CD4-positive, alpha-beta T cell treated with Interleukin-17A for 4 hours (primary cell): Measurements from ENCODE around the gene MTR.
A peak's percentile ranks its signal among the peaks of the same experiment; 100 is the strongest.

Source experiments
- DNase-seq: peaks from one replicate; pipeline ENCODE4 v3.0.0-alpha.2; 2020; ENCODE audit warnings: mixed read lengths

The MTR gene

DNA sequence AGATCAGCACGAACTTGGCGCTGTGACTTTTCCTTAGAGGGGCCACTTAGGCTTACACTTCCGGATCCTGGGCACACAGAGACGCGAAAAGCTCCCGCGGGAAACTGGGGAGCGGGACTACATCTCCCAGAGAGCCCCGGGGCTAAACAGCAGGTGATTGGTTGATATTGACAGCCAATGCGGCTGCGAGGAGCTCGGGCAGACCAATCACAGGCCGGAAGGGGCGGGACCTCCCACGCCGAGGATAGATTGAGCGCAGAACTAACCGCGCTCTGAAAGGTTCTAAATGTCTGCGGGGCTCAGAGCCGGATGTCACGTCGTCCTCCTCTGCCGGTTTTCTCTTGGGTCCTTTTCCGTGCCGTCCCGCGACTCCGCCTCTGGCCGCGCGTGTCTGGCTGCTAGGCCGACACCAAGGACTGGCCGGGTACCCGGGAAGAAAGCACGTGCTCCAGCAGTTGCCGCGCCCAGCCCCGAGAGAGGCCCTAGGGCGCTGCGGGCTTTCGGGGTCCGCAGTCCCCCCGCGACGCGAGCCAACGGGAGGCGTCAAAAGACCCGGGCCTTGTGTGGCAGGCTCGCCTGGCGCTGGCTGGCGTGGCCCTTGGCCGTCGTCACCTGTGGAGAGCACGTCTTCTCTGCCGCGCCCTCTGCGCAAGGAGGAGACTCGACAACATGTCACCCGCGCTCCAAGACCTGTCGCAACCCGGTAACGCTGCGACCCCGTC lies at the start of gene MTR:
TSS of gene MTR (plus strand) at position 258 of the 722 bp plus-strand sequence. CDS start at position 670, 412 bp downstream.
- peak; percentile 97 for DNase-seq

DNA sequence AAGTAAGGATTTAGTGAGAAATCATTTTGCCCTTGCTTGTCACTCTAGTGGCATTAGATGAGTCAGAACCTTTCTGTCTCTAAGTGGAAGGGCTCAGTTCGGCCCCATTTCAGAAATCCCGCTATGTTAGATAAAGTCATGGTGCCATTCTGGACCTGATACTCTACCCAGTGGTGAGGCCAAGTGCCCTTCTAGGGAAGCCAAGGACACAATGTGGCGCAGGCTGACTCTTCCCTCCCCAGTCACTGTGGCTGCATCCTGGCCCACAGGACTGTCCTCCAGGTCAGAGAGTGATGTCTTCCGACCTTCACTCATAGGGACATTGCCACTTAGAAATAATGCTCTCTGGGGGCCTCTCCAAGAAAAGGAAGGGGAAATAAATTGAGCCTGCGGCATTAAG lies 48.3 kb upstream of the MTR start:
- DNase-seq = no peak

DNA sequence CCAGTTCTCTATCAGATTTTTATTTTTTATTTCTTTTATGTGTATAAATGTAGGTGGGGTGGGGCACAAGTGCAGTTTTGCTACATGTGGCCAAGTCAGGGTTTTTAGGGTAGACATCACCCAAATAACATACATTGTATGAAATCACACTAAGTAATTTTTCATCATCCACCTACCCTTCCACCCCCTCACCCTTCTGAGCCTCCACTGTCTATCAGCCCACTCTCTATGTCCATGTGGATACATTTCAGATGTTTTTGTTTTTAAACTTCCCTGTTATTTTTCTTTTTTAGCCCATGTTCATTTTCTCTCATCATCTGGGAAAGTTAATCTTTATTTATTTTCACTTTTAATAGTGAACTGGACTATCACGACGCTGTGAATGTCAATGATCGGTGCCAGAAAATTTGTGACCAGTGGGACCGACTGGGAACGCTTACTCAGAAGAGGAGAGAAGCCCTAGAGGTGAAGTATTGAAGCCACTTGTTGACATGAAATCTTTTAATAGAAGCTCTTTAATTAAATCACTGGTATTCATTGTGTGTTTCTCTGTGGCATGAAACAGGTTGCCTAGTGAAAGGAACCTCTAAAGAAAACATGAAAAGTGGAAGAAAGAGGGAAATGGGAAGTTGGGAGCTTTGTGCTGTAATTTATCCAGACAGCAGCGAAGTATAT lies 47.6 kb upstream of the MTR start:
- no peak for DNase-seq

DNA sequence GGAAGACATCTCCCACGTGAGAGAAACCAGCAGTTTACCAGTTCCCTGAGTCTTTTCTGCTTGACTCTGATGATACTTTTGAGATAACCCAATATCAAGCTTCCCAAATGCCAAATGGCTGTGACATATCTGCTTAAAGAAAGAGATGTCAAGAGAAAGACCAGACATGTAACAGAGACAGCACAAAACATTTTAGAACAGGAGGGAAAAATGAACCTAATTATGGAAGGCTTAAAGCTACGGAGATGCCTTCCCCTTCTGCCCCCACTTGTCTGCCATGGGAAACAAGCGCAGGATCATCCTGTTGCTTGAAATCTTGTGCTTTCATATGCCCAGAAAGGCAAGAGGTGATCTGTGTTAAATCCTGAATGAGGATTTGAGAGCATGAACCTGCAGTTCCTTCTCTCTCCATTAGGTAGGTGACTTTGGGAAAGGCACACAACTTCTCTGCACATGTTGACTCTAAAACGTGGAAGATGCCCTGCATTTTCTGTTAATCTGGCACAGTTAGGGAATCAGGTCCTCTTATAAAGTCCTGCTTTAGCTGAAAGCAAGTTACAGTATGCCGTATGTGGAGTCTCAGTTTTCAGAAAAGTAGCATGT lies 46.7 kb upstream of the MTR start:
- no peak for DNase-seq

DNA sequence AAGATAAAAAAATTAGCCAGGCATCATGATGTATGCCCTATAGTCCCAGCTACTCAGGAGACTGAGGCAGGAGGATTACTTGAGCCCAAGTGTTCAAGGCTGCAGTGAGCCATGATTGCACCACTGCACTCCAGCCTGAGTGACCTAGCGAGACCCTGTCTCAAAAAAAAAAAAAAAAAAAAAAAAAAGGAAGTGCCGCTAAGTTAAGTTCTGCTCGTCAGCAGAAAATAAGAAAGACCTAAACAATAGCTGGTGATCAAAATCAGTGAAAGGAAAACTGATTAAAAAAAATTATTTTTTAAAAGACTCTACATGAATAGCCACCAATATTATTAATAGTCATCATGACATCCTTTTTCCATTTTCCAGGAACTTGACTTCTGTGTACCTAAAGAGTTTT lies 44.2 kb upstream of the MTR start:
- DNase-seq = no peak

DNA sequence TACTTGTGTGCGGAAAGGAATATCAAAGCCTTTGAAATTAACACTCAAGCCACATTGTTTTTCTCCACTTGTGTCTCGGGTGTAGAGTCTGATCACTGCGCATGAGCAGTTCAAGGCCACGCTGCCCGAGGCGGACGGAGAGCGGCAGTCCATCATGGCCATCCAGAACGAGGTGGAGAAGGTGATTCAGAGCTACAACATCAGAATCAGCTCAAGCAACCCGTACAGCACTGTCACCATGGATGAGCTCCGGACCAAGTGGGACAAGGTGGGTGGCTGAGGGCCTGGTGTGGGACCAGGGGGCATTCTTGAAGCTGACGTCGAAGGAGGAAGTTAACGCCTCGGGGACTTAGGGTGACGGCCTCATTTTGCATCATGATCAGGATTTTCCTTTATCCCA lies 43.7 kb upstream of the MTR start:
- no peak for DNase-seq

DNA sequence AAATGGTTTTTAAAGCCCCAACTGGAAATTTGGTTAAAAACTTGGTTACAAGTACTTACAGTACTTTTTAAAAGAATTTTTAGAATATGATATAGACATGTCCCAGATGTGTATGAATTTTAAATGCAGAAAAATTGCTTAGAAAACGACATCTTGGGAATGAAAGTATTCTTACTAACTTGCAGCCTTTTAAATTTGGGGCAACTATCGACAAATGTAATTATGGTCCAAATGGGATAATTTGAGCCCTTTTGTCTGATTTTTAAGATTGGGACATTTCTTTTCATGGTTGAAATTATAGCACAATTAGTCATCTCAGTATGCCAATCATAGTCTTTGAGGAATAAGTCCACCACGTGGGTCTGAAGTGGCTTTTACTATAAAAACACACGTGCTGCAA lies 43.2 kb upstream of the MTR start:
- no peak for DNase-seq

DNA sequence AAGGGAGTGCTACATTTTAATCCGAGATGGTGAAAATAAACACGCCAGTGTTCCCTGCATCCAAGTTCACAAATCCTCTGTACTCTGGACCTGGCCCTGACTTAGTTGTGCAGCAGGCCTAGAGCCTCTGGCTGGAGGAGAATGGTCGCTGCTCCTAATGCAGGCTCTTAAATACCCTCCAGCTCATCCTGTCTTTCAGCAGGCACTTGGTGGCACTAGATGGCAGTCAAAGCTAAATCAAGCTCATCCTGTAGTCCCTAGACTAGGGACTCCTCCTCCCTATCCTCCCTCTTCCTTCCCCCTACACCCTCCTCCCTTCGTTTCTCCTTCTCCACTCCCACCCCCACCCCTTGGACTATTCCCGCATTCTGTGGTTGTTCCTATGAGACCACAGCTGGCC lies 41.6 kb upstream of the MTR start:
- no peak for DNase-seq

DNA sequence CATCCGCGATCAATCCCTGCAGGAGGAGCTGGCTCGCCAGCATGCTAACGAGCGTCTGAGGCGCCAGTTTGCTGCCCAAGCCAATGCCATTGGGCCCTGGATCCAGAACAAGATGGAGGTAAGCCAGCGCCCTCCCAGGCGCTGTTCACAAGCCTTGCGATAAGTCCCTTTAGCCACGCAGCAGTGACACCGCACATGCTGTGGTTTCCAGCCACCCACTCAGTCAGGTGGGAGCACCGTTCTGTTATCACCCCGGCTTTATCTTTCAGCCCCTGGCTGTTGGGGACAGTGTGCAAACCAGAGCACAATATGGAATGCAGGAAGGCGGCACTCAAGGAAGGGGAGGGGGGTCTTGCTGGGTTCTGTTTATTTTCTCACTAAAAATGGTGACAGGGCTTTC lies 41.1 kb upstream of the MTR start:
- DNase-seq = no peak

DNA sequence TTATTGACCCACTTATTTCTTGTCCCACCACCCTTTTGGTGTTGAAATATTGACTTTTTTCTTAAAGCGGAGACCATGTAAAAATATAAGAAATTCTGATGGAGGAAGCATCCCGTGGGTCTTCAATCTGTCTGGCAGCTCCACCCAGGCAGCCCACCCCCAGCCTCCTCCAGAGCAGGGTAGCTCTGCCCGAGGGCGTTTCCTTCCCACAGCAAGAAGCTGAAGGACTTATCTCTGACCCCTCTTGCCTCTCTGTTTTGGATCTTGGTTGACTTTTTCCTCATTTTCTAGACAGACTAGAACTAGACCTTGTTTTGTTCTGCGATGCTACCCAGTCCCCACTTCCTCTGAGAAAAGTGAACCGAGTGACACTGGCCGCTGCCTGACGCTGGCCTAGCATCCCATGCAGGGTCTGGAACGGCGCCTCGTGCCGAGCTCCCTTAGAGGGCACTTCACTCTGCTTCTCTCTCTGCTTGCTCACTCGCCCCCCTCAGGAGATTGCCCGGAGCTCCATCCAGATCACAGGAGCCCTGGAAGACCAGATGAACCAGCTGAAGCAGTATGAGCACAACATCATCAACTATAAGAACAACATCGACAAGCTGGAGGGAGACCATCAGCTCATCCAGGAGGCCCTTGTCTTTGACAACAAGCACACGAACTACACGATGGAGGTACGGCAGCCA lies 40.4 kb upstream of the MTR start:
- DNase-seq = no peak

DNA sequence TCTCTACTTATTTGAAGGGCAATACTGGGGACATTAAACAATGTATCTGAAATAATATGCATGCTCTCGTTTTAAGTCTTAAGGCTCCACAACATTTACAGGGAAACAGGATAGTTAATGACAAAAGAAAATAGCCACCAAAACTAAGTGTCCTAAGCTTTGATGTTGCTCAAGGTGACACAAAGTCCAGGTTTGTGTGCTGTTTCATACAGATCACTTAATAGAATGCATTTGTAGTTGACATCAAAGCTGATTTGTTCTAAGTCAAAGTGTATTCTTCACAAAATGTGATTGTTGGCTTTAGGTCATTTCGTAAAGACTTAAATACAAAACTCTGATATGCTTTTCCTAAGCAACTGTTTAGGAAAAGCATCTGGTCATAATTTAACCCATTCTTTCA lies 37.5 kb upstream of the MTR start:
- no peak for DNase-seq

DNA sequence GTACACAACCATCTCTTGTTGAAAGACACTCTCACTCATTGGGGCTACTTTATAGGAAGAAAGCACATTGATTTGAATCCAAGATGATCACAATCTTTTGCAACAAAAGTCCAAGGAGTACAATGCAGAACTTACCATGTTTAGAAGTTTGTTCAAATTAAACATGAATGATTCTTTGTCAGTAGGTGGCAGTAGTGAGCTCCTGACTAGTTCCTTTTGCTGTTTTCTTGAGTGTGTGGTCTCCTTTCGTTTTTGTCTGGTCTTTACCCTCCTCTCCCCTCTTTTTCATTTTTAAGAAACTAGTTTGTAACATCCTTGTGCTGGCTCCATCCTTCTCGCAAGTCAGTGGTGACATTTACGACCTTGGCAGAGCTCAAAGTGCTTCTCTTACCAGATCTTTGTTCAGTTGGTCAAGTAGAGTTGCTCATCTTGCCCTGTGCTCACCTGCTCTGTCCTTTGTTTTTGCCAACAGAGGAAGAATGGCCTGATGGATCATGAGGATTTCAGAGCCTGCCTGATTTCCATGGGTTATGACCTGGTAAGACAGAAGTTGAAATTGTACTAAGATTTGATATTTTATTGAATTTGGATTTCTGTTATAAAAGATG lies 35.7 kb upstream of the MTR start:
- DNase-seq = no peak

DNA sequence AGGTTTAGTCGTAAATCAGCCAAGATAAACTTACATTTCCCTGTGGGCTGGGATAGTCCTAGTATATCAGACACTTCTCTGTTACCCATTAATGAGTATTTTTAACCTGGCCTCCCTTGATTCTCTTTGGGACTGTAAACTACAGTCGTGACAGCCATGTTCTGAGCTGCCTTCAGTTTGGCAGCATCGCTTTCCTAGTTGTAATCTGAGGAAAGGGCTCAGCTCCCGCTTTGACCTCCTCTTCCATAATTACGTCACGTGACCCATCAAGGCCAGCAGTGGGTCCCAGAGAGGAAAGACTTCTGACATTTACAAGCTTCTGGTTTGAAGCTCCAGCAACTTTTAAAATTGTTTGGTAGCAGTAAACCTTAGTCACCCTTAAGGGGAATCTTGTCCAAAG lies 34.6 kb upstream of the MTR start:
- no peak for DNase-seq

DNA sequence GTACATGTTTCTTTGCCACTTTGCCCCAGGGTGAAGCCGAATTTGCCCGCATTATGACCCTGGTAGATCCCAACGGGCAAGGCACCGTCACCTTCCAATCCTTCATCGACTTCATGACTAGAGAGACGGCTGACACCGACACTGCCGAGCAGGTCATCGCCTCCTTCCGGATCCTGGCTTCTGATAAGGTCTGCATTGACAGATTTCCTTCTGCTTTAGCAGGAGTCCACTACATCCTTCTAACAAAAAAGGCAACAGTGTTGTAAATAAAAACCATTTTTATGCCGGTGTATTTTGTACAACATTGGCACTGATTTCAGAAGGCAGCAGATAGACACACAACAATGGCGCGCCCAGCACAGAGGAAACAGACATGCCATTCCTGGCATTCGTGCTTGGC lies 34.1 kb upstream of the MTR start:
- no peak for DNase-seq

DNA sequence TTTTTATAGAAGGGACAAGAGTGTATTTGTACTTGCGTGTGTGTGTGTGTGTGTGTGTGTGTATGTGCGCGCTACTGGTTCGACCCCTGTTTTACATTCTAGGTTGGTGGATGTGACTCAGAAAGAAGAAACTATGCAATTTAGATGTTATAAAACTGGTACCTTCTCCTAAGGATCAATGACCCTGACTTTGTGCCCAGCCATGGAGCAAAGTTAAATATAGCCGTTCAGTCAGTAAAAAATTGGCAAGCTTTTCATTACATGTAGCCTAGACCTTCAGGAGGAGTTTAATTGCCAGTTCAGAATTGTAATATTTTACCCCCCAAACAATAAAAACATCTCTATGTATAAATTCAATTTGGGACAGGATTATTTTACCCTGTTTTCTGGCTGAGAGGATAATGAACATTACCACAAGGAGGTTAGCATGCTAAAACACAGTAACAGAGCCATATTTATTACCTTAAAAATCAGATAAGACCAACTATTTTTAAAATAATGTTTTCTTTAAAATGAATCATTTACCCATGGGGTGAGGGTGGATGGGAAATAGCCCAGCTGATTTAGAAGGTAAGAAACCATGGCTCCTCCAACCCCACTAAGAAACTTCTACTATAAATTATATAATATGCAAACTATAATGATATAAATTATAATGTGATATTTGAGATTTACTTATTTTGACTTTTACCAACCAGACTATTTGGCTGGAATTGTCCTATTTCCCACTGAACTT lies 33.5 kb upstream of the MTR start:
- no peak for DNase-seq

DNA sequence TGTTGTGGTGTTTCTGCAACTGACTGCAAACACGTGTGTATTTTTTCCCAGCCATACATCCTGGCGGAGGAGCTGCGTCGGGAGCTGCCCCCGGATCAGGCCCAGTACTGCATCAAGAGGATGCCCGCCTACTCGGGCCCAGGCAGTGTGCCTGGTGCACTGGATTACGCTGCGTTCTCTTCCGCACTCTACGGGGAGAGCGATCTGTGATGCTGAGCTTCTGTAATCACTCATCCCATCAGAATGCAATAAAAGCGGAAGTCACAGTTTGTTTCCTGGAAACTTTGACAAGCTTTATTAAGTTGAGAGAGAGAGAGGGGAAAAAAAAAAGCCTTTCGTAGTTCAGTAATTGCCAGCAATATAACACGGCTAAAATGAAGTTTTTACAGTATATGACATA lies 32.7 kb upstream of the MTR start:
- DNase-seq = no peak

DNA sequence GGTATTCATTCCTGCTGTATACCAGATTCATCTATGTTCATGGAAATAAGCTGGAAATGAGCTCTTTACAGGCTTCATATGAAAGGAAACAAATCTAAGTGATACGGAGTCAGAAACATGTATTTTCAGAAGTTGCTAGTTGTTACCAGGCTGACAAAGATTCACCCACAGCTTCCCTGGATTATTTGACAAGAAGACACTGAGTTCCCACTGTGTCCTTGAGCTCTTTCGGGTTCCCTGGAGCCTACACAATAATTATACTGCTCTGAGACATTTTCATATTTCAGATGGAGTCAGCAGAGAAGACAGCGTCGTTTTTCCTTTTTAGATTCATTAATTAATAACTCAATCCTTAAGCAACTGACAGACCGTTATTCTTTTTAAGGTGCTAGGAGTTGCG lies 29.3 kb upstream of the MTR start:
- DNase-seq = no peak

DNA sequence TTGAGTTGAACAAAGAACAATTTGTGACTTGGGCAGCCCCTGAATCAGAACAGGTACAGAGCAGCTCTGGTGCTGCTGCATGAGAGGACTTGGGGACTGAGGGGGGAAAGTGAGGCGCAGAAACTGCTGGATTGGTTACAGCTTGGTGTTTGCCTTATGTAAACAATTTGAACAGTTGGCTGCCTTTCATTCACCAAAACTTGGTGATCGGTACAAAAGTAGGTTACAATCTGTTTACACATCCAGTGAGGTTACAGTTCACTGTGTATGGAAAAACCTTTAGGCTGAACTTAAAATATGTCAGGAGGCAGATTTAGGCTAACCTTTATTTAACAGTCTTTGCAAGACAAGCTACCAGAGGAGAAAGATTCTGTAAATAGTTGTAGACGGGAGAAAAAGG lies 28.6 kb upstream of the MTR start:
- no peak for DNase-seq

DNA sequence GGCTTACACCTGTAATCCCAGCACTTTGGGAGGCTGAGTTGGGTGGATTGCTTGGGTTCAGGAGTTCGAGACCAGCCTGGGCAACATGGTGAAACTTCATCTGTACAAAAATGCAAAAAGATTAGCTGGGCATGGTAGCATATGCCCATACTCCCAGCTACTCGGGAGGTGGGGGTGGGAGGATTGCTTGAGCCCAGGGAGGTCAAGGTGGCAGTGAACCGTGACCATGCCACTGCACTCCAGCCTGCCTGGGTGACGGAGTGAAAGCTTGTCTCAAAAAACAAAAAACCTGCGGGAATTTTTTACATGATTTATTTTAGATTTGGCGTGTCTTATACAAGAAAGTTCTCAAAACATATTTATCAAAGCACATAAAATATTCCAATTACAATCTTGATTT lies 27.8 kb upstream of the MTR start:
- DNase-seq = no peak

DNA sequence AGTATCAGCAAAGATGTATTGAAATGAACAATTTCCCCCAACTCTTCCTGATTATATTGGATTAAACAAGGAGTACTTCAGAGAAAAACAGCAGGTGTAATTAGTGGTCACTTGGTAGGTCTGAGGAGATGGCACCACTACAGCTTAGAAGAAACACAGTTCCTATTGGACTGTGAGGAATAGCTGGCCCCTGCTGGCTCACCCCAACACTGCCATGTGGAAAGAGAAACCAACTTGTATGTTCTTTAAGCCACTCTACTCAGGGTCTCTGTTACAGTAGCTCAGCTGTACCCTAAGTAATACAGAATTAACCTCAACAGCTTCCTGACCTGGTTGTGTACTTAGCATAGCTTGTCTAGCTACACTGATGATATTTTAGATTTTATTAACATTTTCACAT lies 26.5 kb upstream of the MTR start:
- no peak for DNase-seq

DNA sequence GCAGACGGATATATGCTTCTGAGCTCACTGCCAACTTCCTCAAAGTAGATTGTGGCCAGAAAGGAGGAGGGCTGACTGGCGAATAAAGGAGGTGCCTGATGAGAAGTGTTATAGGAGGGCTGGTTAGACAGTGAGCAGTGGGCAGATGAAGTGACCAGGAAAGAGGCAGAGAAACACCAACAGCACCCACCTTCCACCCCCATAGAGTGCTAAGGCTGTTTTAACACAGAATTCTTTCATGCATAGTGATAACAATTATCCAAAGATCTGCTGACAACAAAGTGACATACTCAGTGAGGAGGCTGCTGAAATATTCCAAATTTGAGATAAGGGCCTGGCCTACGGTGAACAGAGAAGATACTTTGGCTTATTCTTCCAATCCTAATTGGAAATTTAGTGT lies 21.2 kb upstream of the MTR start:
- no peak for DNase-seq

DNA sequence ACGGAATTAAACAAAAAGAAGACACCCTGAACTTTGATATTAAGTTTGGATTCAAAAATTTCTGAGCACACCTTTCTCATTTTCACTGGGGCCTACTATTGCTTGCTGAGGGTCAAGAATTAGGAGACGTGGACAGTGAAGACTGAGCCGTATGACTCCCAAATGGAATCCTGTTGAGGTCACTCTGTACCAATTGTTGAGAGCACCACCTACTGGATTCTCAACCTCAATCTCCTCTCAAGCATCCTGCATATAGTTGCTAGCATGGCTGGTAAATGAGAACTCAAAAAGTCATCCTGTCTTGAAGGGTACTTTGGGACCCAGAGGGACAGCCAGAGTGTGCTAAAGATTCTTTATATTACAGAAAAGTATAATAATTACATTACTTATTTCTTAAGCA lies 20.2 kb upstream of the MTR start:
- no peak for DNase-seq

DNA sequence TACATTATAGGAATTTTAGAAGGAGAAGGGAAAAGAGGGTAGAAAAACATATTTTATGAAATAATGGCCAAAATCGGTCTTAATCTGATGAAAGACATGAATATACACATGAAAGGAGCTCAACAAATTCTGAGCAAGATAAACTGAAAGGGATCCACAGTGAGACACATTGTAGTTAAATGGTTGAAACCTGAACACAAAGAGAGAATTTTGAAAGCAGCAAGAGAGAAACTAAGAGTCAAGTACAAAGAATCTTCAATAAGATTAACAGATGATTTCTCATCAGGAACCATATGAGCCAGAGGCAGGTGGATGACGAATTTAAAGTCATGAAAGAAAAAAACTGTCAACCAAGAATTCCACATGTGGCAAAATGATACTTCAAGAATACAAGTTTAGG lies 15.8 kb upstream of the MTR start:
- no peak for DNase-seq
